ENCODE results near the gene SERTM1.

SERTM1 gene

DNA sequence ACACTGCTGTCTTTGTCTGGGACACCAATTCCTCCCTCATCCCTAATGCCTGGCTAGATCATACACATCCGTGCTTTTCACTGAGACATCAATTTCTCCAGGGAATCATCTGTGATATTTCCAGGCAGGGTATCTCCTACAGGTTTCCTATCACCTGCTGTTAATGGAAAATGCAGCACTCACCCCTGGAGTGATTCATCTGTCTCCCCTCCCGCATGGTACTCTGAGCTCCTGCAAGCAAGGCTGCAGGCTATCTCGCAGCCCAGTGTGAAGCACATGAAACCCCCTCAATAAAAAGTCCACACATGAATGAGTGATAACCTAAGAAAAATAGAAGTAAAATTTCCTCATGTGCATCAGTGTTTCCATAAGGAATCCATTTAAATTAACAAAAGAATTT lies 38.5 kb downstream of the SERTM1 start:
- DNase-seq (ENCODE audit: low spot score) = no peak

DNA sequence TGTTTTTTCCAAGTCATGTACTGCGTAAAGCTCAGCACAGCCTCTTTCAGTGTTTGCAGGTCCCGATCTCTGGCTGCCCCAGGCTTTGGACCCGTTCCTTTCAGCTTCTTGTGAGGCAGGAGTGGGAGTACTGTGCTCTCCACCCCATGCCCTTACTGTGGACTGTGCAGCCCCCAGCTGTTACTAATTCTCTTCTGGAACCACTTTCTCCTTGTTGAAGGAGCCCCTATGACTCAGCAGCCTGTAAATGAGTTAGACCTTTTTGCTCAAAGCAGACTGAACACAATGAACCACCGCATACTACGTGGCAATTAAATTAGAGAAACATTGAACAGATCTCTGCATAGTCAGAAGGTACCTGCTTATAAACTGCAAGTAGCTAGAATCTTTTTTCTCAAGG lies 39.0 kb downstream of the SERTM1 start:
- no peak for DNase-seq (ENCODE audit: low spot score)

DNA sequence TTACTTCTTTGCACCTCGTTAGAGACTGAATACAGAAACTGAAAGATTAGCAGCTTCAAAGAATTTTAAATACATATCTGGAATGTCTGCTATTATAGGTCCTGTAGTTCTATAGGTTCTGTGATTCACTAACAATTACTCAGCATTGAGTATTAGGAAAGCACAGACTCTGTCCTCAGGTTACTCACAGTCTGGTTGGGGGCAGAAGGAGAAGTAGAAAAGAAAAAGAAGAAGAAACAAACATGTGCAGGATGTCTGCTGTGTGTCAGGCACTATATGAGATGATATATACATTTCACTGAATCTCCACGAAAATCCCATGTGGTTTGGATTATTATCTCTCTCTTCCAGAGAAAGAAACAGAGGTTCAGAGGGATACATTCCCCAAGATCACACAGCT lies 40.1 kb downstream of the SERTM1 start:
- DNase-seq (ENCODE audit: low spot score) = no peak

DNA sequence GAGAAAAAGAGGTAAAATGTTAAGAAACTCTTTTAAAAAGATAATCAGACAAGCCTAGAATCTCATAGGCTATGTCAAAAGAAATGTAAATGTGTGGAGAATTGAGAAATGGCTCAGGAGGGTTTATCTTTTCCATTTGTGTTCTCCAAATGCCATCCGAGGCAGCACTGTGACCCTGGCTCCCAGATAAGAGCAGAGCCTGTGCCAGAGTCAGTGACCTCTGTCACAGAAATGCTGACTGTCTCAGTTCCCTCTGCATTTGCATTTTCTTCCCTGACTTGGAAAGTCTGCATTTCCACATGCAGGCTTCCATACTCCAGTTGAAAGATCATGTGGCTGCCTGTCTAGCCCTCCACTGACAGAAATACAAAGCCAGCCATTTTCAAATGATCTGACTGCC lies 42.0 kb downstream of the SERTM1 start:
- no peak for DNase-seq (ENCODE audit: low spot score)

DNA sequence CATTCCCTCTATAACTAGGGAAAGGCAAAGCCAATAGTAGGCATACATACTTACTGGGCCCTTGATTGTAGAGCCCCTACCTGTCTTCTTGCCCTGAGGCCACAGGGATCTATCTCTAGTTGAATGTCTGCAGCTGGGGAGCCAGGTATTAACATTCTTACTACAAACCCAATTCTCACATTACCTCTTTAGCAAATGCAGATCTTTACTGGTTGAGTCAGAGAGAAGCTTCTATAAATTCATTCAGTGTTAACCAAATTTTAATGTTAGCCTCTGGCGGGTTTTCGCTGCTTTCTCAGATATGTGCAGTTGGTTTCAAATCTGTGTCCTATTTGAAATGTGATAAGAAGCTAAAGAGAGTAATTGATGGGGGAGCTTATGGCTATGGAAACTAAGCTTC lies 43.2 kb downstream of the SERTM1 start:
- no peak for DNase-seq (ENCODE audit: low spot score)

DNA sequence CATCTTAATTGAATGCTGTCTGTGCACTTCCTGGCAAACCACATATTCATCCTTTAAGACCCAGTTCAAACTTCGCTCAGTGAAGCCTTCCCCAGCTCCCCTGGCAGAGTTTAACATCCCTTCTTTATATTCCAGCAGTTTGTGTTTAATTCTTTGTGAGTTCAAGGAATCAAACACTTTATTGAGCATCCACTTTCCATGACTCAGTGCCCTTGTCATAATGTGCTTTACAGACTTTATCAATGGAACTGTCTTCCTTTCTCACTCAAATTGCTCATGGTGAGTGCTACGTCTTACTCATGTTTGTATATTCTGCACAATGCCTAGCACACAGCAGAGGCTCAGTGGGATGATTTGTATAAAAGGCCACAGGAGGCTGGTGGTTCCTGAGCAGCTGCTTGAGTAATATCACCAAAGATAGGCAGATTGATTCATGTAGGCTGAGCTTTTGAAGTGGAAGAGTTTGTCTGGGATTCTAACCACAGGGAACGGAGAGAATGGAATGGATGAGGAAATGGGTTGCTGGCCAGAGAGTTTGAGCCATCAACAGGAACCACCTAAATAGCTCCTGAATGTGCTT lies 44.2 kb downstream of the SERTM1 start:
- no peak for DNase-seq (ENCODE audit: low spot score)

DNA sequence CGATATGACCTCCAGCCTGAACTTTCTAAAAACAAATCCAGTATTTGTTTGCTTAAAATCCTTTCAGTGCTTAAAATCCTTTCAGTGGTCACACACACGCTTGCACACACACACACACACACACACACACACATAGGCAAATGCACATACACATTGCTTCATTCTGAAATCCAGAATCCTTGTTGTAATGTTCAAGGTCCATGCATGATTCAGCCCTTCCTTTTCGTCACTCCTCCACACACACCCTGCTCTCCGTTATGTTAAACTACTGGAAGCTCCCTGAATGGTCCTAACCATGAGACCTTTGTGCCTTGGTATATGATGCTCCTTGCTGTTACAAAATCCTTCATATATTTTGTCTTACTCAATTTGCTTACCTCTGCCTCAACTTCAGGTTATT lies 44.9 kb downstream of the SERTM1 start:
- no peak for DNase-seq (ENCODE audit: low spot score)

DNA sequence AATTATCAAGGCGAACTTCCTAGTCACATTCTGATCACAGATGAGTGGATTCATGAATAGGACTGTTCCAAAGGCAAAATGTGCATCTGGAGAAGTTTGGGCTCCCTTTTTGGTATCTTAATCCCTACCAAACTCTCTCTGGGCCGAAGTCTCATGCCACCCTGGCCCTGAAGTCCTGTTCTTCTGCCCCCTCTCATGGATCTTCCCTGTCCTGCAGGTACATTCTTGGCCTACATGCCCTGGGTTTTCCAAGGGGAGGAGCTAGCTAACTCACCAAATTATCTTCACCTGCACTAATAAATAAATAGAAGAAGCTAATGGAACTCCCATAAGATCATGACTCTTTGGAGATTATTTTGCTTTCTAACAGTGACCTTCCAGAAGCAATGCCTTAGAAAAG lies 50.3 kb downstream of the SERTM1 start:
- no peak for DNase-seq (ENCODE audit: low spot score)

DNA sequence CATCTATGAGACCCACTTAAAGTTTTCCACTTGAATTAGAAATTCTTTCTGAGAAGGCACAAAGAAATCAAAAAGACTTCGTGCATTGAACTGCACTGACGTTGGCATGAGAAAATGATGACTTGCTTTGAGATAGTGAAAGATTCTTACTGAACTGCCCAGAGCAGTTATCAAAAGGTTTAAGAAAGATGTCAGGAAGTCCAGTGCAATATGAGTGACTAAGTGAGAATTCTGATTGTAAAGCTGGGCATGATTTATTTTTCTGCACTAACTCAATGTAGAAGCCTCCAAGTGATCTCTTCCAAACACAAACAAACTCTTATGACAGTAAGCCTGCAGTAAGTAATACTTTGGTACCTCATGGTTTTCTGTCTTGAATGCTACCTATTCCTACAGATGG lies 52.1 kb downstream of the SERTM1 start:
- no peak for DNase-seq (ENCODE audit: low spot score)

DNA sequence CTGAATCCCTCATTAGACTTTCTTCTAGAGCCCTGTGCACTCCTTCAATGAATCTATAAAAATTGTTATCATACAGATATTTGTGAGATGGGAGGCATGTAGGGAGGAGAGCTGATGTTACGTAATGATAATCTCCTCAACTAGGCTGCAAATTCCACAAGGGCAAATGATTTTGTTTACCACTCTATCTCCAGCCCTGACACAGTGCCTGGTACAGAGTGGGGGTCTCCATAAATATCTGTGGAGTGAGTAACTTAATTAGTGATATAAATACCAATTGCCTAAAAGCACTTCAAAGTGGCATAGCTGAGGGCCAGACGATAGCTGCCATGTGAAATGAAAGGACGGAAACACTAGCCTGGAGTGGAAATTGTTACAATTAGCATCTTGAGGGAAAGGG lies 54.2 kb downstream of the SERTM1 start:
- no peak for DNase-seq (ENCODE audit: low spot score)

DNA sequence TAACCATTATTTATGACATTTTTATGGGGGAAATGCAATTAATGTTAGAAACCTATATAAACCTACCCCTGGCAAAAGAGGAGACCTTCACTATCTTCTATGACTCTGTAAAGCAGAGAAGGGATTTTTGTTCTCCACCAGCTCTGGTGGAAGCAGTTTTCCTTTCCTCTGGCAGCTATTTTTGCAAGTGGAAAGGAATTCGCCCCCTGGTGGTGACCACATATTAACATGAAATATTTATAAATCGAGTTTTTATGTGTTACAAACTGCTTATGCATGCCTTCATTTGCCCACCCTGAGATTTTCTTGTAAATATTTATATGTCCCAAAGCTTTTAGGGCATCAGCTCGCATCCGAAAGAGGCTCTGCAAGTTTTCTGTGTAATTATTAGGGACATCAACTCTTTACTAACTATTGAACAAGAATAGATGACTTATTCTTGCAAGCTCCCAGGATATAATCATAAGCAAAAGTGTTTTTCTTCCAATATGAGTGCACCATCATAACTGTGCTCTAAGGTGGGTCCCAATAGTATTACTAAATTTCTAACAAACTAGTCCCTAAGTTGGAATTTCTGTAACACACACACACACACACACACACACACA lies 62.4 kb downstream of the SERTM1 start:
- DNase-seq (ENCODE audit: low spot score) = no peak

DNA sequence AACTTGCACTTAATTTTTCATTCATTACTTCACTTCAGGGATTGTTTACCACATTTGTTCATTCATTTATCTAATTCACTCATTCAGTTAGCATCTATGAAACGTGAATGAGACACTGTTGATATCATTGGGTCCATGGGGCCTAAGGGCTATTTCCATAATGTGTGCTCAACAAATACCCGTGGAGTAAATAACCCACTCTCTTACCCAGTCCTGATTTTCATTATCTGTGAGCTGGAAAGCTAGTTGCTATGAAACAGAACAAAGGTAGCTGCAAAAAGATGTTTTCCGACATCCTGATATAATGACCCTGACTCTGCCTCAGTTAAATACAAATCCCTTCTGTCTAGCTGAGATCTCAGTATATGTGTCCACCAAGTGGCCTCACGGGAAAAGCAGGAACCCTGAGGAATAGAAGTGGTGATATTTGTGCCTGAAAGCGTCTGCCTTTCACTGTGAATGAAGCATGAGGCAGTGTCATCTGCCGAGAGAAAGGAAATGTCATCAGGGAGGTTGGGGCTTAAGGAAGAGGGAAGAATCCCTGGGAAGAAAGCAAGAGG lies 63.8 kb downstream of the SERTM1 start:
- no peak for DNase-seq (ENCODE audit: low spot score)

DNA sequence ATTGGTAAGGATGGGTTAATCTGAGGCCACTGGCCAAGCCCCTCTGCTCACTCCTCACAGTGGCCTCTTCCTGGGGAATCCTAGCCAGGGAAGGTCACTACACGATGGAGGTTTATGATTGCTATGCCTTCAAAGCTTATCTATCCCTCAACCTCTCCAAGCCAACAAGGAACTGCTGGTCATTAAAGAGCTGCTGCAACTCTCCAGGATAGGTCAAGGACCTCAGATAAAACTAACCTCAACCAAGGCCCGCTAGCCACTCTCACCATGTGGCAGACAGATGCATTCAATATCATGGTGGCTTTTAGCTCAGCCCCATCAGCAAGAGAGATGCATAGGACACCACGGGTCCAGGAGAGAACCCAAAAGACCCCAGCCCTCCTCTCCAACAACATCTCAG lies 71.6 kb downstream of the SERTM1 start:
- DNase-seq (ENCODE audit: low spot score) = no peak

DNA sequence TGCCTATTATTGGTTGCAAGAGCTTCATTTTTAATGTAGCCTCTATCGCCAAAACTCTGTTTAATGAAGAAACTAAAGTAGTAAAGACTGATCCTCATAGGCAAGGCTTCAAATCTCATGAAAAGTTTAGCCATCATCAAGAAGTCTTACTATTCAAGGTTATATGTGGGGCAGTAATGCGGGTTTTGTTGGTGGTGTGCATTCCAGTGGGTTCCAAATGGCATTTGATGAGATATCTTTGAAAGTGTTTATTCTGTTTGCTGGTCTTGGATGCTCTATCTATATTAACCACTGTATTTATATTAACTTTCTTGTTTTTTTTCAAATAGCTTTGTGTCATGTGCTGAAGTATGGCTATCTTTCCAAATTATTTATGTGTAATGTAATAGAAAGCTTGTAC lies 72.2 kb downstream of the SERTM1 start:
- no peak for DNase-seq (ENCODE audit: low spot score)

Data from HuH-7.5 (cell line).